ENCODE results near the gene CDON.

The CDON gene, protein sequence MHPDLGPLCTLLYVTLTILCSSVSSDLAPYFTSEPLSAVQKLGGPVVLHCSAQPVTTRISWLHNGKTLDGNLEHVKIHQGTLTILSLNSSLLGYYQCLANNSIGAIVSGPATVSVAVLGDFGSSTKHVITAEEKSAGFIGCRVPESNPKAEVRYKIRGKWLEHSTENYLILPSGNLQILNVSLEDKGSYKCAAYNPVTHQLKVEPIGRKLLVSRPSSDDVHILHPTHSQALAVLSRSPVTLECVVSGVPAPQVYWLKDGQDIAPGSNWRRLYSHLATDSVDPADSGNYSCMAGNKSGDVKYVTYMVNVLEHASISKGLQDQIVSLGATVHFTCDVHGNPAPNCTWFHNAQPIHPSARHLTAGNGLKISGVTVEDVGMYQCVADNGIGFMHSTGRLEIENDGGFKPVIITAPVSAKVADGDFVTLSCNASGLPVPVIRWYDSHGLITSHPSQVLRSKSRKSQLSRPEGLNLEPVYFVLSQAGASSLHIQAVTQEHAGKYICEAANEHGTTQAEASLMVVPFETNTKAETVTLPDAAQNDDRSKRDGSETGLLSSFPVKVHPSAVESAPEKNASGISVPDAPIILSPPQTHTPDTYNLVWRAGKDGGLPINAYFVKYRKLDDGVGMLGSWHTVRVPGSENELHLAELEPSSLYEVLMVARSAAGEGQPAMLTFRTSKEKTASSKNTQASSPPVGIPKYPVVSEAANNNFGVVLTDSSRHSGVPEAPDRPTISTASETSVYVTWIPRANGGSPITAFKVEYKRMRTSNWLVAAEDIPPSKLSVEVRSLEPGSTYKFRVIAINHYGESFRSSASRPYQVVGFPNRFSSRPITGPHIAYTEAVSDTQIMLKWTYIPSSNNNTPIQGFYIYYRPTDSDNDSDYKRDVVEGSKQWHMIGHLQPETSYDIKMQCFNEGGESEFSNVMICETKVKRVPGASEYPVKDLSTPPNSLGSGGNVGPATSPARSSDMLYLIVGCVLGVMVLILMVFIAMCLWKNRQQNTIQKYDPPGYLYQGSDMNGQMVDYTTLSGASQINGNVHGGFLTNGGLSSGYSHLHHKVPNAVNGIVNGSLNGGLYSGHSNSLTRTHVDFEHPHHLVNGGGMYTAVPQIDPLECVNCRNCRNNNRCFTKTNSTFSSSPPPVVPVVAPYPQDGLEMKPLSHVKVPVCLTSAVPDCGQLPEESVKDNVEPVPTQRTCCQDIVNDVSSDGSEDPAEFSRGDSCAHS (N-terminal part only)

GRCh38 chr11:126062679-126063506 is at the start of gene CDON:
Gene CDON (minus strand): TSS chr11:126062866. CDS start chr11:126023476, 39,390 bp downstream.
- Mint-ChIP-seq H3K27me3 (ENCODE audit: low read depth) (no peaks in the 10 kb centered on the region), H3K4me3 (peak within 1 kb of the TSS; percentile 90 to 97 (median 94)), H3K4me1 (peaks cover 34% of the 10 kb centered on the region), H3K9me3 (no peaks in the 10 kb centered on the region), H3K27ac (peak within 1 kb of the TSS; percentile 99 to 100 (median 100)), H3K36me3 (ENCODE audit: low read depth) (no peaks in the 10 kb centered on the region)
- TF ChIP-seq CTCF (IDR thresholded peaks at IDR 0.05; ENCODE audit: unreplicated experiment in 3 of 3), result no peak

DNA sequence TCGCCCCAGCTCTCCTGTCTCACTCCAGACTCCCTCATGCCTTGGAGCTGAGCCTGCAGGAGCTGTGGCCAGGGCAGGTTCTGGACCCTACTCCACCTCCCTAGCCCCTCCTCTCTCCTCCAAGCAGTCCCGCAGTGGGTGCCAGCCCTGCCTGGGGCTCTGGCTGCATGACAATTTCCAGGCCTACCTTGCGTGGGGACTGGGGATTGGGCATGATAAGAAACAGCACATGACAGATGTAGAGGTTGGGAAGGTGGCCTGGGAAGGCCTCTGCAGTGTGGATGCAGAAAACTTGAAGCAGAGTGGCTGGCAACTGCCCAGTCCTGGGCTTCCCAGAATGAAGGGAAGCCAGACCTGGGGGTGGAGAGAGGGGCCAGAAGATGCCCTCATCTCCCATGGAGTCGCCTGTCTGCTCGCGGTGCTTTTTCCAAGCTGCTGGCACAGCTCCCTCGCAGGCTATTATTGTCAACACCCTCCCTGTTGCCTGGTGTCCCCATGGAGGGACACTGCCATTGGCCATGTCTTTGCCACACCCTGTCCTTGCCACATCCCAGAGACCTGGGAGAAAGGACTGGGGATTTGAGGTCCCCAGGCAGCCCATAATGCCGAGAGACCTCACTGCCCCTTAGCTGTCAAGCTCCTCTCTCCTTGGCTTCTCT is 48.9 kb upstream of the CDON start:
- H3K36me3 Mint-ChIP-seq (ENCODE audit: low read depth), result no peaks in the 10 kb centered on the region

DNA sequence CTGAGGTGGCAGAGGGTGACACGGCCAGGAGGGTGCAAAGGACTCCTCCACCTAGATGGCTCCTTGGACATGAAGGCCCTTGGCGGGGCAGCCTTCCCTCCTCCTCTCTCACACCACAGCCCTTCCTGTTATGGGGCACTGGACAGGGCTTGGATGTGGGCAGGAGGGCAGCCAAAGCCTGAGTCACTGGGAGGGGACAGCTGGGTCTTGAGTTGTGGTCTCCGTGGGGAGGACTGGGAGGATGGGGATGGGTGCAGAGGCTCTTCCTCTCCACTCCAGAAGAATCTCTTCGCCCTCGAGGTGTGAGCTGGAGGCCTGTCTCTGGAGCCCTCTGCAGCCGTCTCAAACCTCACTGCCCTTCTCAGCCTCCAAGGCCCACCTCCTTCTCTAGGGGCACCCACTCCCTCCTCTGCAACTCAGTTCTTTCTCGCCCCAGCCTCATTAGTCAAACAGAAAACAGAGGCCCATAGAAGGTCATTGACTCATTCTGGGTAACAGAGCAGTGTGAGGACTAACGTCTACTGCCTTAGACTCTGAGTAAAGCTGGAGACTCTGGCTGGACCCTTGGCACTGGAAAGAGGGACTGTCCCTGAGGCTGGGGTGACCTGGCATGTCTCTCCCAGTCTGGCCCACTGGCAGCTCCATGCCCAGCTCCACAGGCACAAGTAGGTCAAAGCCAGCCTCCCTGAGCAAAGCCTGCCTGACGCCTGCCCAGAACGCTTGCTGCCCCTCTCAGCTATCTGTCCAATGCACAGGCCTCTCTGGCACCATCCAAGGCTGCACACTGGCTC is 47.5 kb upstream of the CDON start:
- peaks cover 74% of the 10 kb centered on the region for H3K4me1 Mint-ChIP-seq
- peaks cover 5% of the 10 kb centered on the region for H3K27me3 Mint-ChIP-seq (ENCODE audit: low read depth)
- H3K9me3 Mint-ChIP-seq, result no peaks in the 10 kb centered on the region
- H3K36me3 Mint-ChIP-seq (ENCODE audit: low read depth), result no peaks in the 10 kb centered on the region
- H3K4me3 Mint-ChIP-seq, result no peak overlapping the region
- peak overlapping the region in 1 of 3 experiments; percentile 62 for H3K27ac Mint-ChIP-seq
- TF ChIP-seq CTCF (IDR thresholded peaks at IDR 0.05; ENCODE audit: unreplicated experiment in 3 of 3), result no peak

More for the DNA sequence above, 48.9 kb upstream of the CDON start:
- no peaks in the 10 kb centered on the region for H3K9me3 Mint-ChIP-seq
- no peak for TF ChIP-seq CTCF (IDR thresholded peaks at IDR 0.05; ENCODE audit: unreplicated experiment in 3 of 3)
- no peak overlapping the region for H3K4me3 Mint-ChIP-seq
- peaks cover 9% of the 10 kb centered on the region for H3K27me3 Mint-ChIP-seq (ENCODE audit: low read depth)
- peak overlapping the region; percentile 89 to 97 (median 90) for H3K27ac Mint-ChIP-seq
- peaks cover 75% of the 10 kb centered on the region for H3K4me1 Mint-ChIP-seq

DNA sequence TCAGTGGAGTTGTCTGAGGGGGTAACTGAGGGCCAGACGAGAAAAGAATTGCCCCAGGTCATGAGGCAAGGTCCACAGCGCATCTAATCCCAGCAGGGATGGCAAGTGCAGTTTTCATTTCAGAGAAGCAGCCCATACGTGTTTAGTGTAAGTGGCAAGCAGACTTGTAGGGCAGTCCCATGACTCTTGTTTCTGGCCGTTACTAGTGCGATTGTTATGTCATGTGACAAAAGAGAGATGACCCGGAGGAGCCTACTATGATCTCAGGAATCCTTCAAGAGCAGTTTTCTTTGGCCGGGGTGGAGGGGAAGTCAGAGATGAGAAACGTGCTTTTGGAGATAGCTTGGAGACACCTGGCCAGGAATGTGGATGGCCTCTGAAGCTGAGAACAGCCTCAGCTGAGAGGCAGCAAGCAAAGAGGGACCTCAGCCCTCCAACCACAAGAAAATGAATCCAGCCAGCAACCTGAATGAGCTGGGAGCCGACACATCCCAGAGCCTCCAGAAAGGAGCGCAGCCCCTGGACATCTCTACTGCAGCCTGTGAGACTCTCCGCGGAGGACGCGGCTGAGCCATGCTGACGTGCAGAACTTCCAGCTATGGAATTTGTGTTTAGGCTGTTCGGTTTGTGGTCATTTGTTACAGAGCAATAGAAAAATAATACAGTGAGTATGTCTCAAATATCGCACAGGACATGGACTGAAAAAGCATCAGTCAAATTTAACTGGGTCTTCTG is 44.1 kb upstream of the CDON start:
- Mint-ChIP-seq H3K36me3 (ENCODE audit: low read depth) (no peaks in the 10 kb centered on the region), H3K9me3 (no peaks in the 10 kb centered on the region), H3K27ac (peak overlapping the region; percentile 32 to 55 (median 51)), H3K4me1 (peaks cover 77% of the 10 kb centered on the region), H3K4me3 (no peak overlapping the region), H3K27me3 (ENCODE audit: low read depth) (peaks cover 5% of the 10 kb centered on the region)
- no peak for TF ChIP-seq CTCF (IDR thresholded peaks at IDR 0.05; ENCODE audit: unreplicated experiment in 3 of 3)

Measured in nephron (organoid).